Glomerular visceral epithelial cell (primary cell): ENCODE measurements around the gene PLEKHA6.

Experiments used
- DNase-seq: peaks from one replicate; pipeline ENCODE4 v3.0.0-alpha.2; 2016; ENCODE audit errors: extremely low spot score

The PLEKHA6 gene

GRCh38 chr1:204263254-204263910, 96.3 kb downstream of the PLEKHA6 start:
- DNase-seq: no peak

- no peak for DNase-seq
Observed at GRCh38 chr1:204262506-204263253, 97.0 kb downstream of the PLEKHA6 start.

GRCh38 chr1:204261746-204262505, 97.8 kb downstream of the PLEKHA6 start:
- DNase-seq: peak; percentile 55

GRCh38 chr1:204261266-204261665, 98.5 kb downstream of the PLEKHA6 start:
- no peak for DNase-seq

GRCh38 chr1:204260601-204261197, 99.0 kb downstream of the PLEKHA6 start:
- DNase-seq: no peak

- no peak for DNase-seq
Observed at GRCh38 chr1:204259782-204260181, 99.9 kb downstream of the PLEKHA6 start.

- no peak for DNase-seq
Observed at GRCh38 chr1:204259196-204259595, 100.5 kb downstream of the PLEKHA6 start.

GRCh38 chr1:204258213-204259115, 101.3 kb downstream of the PLEKHA6 start:
- peak; percentile 59 for DNase-seq

GRCh38 chr1:204257446-204257845, 102.3 kb downstream of the PLEKHA6 start:
- no peak for DNase-seq

- no peak for DNase-seq
Observed at GRCh38 chr1:204256531-204256930, 103.2 kb downstream of the PLEKHA6 start.

- DNase-seq: no peak
Observed at GRCh38 chr1:204255966-204256365, 103.8 kb downstream of the PLEKHA6 start.

- DNase-seq: no peak
Observed at GRCh38 chr1:204255225-204255624, 104.5 kb downstream of the PLEKHA6 start.

GRCh38 chr1:204254031-204254661, 105.6 kb downstream of the PLEKHA6 start:
- peak; percentile 20 for DNase-seq

- no peak for DNase-seq
Observed at GRCh38 chr1:204251926-204252689, 107.6 kb downstream of the PLEKHA6 start.

- no peak for DNase-seq
Observed at GRCh38 chr1:204251286-204251685, 108.4 kb downstream of the PLEKHA6 start.

GRCh38 chr1:204250428-204251030, 109.2 kb downstream of the PLEKHA6 start:
- DNase-seq: no peak

GRCh38 chr1:204249736-204250427, 109.8 kb downstream of the PLEKHA6 start:
- no peak for DNase-seq

GRCh38 chr1:204248954-204249353, 110.8 kb downstream of the PLEKHA6 start:
- DNase-seq: no peak

GRCh38 chr1:204246876-204247275, 112.9 kb downstream of the PLEKHA6 start:
- DNase-seq: no peak
